Activated CD4-positive, alpha-beta T cell treated with anti-CD3 and anti-CD28 coated beads for 1 hour (primary cell): Measurements from ENCODE around the gene SENP2.
A peak's percentile ranks its signal among the peaks of the same experiment; 100 is the strongest.
"Not testable (repeated sequence)": the region's sequence is repeated elsewhere in the genome, so short reads cannot be mapped to it uniquely, and the experiment has no call there.

Experiments
- DNase-seq: peaks from one replicate; pipeline ENCODE4 v3.0.0-alpha.2; 2020

The SENP2 gene

DNA sequence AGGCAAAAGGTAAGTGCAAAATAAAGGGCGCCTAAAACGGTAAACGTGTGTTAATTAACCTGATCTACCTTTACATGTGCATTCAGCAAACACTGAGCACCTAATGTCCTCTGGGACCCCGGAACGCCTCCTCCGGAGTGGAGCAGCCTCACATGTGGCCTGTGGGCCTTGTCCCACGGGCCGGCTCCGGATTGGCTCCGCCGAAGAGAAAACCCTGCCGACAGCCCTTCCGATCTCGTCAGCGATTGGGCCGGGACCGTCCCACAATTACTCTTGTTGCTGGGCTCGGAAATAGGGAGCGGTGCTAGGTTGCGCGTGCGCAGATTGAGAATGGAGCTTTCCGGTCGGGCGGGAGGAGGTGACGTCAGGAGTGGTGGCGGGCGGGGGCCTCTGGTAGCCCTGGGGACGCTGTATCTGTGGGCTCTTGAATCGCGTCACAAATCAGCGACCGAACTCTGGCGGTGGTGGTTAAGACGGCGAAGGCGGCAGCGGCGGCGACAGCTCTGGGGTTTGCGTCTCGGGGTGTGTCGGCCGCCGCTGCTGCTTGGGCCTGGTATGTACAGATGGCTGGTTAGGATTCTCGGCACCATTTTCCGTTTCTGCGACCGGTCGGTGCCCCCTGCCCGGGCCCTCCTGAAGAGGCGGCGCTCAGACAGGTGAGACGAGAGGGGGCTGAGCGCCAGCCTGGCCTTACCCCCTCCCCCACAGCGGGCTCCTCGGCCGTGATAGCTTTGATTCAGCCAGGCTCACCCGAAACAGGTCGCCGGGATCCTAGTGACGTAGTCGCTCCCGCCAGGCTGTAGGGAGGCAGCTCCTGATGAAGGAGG is at the start of gene SENP2:
Gene SENP2 (plus strand): TSS at position 437 of the 827 bp plus-strand sequence. CDS start 119 bp downstream, at position 556.
- peak; percentile 100 for DNase-seq

GRCh38 chr3:185537369-185537970 is 48.6 kb upstream of the SENP2 start:
- no peak for DNase-seq

- no peak for DNase-seq
These were observed 46.2 kb upstream of the SENP2 start for GRCh38 chr3:185539934-185540333.

GRCh38 chr3:185540695-185541094 is 45.4 kb upstream of the SENP2 start:
- DNase-seq, result no peak

- DNase-seq, result no peak
These were observed 37.0 kb upstream of the SENP2 start for GRCh38 chr3:185549122-185549521.

GRCh38 chr3:185549651-185550111 is 36.4 kb upstream of the SENP2 start:
- no peak for DNase-seq

- no peak for DNase-seq
These were observed 33.7 kb upstream of the SENP2 start, which contains the start of gene LIPH for GRCh38 chr3:185552358-185552877. Gene LIPH (minus strand): TSS chr3:185552588. CDS start chr3:185552471, 117 bp downstream.

DNA sequence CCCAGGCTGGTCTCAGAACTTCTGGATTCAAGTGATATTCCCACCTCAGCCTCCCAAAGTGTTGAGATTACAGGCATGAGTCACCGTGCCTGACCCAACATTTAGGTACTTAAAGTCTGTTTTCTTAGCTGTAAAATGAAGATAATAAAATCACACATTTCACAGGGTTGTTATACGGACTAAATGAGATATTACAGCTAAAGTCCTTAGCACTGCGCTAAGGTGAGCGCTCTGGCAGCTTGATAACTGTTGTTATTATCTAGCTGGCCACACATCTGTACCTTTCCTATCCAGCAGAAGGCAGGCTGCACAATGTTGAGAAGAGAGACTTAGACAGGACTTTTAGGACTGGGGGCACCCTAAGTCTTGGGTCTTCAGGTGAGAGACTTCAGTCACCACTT is 31.0 kb upstream of the SENP2 start:
- no peak for DNase-seq

- no peak for DNase-seq
These were observed 30.2 kb upstream of the SENP2 start for GRCh38 chr3:185555860-185556347.

GRCh38 chr3:185556640-185557039 is 29.5 kb upstream of the SENP2 start:
- not testable (repeated sequence) for DNase-seq

GRCh38 chr3:185558395-185558794 is 27.7 kb upstream of the SENP2 start:
- DNase-seq, result no peak

DNA sequence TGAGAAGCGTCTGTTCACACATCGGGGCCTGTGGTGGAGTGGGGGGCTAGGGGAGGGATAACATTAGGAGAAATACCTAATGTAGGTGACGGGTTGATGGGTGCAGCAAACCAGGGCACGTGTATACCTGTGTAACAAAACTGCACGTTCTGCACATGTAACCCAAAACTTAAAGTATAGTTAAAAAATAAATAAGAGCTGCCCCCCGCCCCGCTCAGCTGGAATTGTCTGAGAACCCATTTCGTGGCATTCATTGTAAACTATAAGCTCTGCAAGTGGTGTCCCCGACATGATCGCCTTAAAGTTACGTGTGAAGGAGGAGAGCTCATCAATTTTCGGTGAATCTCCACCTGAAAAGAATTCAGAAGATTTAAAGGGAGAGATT is 26.4 kb upstream of the SENP2 start:
- DNase-seq, result no peak

- DNase-seq, result no peak
These were observed 25.4 kb upstream of the SENP2 start for GRCh38 chr3:185560676-185561075.

DNA sequence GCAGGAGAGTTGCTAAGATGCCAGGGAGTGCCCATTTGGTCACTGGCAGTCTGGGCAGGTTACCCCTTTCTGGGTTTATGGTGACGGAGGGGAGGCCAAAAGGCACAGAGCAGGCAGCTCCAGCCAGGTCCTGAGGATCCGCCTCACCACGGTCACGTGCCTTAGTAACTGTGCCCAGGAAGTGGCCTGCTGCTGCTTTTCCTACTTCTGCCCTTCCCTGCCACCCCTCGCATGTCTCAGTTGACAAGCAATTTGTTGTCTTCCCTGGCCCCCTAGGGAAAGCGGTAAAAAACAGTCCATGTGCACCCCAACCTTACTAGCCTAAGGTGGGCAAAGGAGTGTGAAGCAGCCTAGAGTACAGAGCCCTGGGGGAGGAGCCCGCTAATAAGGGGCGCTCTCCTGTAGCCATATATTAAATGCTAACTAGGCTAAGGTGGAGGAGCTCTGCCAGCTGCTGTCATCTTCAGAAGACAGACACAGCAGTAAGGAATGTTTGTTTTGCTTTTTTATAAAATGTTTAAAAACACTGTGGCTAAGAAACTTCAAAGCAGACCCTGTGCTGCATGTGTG is 24.6 kb upstream of the SENP2 start:
- no peak for DNase-seq

DNA sequence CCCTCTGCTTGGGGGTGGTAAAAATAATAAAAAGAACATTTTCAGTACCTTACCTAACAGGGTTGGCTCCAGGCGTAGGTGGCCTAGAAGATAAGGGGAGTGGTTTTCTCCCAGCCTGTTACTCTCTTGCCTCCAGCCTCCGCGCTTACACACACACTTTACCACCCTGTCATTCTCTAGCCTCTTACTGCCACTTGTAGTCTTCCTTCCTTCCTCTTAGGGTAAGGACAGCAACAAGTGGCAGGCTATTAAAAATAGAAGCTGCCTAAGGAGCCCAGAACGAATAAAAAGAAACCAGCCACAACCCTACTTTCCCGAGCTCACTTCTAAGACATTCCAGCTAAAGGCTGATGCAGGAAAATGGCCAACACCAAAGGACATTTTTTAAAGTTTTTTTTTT is 24.1 kb upstream of the SENP2 start:
- DNase-seq, result no peak

DNA sequence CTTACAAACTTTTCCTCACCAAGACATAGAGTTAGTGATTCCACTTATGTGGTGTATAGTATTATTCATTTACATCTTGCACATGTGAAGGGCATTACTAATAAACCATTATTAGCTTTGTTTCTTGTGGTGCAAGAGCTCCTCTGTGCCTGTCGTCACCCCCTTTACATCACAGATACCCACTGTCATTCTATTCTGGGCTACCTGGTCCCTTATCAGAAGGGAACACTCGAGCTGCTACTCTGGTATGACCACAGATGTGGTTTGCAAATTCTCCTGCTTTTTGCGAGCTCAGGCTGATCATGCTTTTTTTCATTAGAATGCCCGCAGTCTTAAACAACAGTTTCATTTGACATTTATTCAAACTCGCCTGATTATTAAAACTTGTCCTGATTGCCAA is 13.9 kb upstream of the SENP2 start:
- no peak for DNase-seq

- DNase-seq, result not testable (repeated sequence)
These were observed 10.8 kb upstream of the SENP2 start for GRCh38 chr3:185575108-185575869.

DNA sequence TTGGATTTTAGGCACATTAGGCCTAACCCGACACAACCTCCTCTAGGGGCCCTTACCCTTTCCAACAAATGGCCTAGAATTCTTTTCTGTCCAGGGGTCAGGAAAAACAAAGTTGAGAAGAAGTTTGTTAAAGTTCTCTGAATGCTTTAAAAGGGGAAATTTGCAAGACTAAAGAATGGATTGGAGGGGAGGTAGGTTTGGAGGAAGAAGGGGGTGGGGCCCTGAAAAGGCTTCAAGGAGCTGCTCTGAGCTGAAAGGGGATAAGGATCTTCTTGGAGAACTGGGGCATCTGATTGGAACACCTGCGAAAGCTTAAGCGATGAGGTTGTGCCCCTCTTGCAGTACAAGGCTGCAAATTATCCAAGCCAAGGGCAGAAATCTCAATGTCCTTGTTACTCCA is 3.9 kb upstream of the SENP2 start:
- no peak for DNase-seq

GRCh38 chr3:185582871-185583270 is 3.2 kb upstream of the SENP2 start:
- DNase-seq, result no peak

DNA sequence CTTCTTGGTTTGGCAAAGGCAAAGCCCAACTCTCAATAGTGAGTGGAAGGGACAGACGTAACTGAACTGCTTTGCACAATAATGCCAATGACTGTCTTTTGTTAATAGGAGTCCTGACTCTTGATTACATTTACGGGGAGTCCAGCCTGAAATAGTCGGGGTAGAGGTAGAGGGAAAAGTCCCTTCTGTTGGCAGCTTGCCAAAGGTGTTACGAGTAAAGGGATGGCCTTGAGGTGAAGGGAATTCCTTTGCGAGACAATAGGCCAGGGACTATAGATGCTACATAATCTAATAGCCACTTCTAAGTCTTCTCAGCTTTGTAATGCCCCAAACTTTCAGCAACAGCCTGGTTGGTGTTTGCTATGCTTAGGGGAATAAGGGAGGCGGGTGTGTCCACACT is 2.2 kb upstream of the SENP2 start:
- DNase-seq, result no peak

GRCh38 chr3:185584686-185585085 is 1.4 kb upstream of the SENP2 start:
- DNase-seq, result no peak

- no peak for DNase-seq
These were observed 607 bp upstream of the SENP2 start for GRCh38 chr3:185585518-185585858.

- no peak for DNase-seq
These were observed 568 bp downstream of the SENP2 start for GRCh38 chr3:185586686-185587039.
